Testis (tissue), 2 donors: ENCODE results near the gene ELFN2.

Source experiments
- POLR2A ChIP-seq: fragments of 450-650 bp; IDR thresholded peaks from one replicate; pipeline ENCODE4 v1.6.1; 2017; ENCODE audit warnings: antibody characterized with exemption, mild to moderate bottlenecking, moderate library complexity
- TF ChIP-seq, protein P1 (sequence below), 3 experiments: fragments of 450-650 bp in 2 of 3; fragments of 200-600 bp in 1 of 3; sonication (generic) in 1 of 3; IDR thresholded peaks; one replicate each; pipeline ENCODE4 v1.5.1; 2016 to 2019; ENCODE audit warnings: antibody characterized with exemption in 3 of 3, mild to moderate bottlenecking in 2 of 3, moderate library complexity in 1 of 3

DNA sequence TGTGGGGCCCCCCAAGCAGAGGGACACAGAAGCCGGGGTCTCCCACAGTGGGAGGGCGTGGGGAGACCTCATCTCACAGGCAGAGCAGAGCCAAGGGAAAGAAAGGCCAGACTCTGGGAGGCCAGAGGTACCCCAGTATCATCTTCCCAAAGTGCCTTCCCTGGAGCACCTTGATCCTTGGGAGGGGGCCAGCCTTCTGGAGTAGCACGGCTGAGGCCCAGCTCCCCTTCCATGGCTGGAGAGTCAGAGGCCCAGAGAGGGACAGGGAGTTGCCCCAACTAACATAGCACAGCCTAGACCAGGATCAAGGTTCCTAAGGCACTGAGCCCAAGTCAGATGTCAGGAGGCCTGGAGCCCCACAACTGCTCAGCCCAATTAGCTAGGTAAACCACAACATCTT, 50.6 kb downstream of the ELFN2 start:
- TF ChIP-seq, protein P1, sequence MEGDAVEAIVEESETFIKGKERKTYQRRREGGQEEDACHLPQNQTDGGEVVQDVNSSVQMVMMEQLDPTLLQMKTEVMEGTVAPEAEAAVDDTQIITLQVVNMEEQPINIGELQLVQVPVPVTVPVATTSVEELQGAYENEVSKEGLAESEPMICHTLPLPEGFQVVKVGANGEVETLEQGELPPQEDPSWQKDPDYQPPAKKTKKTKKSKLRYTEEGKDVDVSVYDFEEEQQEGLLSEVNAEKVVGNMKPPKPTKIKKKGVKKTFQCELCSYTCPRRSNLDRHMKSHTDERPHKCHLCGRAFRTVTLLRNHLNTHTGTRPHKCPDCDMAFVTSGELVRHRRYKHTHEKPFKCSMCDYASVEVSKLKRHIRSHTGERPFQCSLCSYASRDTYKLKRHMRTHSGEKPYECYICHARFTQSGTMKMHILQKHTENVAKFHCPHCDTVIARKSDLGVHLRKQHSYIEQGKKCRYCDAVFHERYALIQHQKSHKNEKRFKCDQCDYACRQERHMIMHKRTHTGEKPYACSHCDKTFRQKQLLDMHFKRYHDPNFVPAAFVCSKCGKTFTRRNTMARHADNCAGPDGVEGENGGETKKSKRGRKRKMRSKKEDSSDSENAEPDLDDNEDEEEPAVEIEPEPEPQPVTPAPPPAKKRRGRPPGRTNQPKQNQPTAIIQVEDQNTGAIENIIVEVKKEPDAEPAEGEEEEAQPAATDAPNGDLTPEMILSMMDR (IDR thresholded peaks at IDR 0.05), result no peak
- no peak for TF ChIP-seq POLR2A
